Fibroblast of lung (primary cell): ENCODE measurements around the gene SUFU. TPM values are rescaled to one million over a fixed set of nuclear protein-coding genes. Genes with fewer than 3 reads are reported as not detected.

ENCODE experiments used
- DNase-seq, 2 donors: peaks; one replicate each; pipeline versions ENCODE4 v3.0.0 to v3.0.0-alpha.2; 2010; ENCODE audit warnings: low read depth in 2 of 2
- H2AFZ ChIP-seq: 2 replicates; pipeline ENCODE4 v1.5.1; 2012; ENCODE audit warnings: low read length, control low read depth, inconsistent platforms
- H3K27ac ChIP-seq: 2 replicates; pipeline ENCODE4 v1.5.1; 2011; ENCODE audit warnings: low read length, control low read depth; ENCODE audit not compliant: insufficient read depth
- H3K27me3 ChIP-seq: 2 replicates; pipeline ENCODE4 v1.5.1; 2011; ENCODE audit warnings: mild to moderate bottlenecking, low read length; ENCODE audit not compliant: control insufficient read depth, insufficient read depth
- H3K36me3 ChIP-seq: 2 replicates; pipeline ENCODE4 v1.5.1; 2011; ENCODE audit warnings: low read length; ENCODE audit not compliant: control insufficient read depth, insufficient read depth
- H3K4me1 ChIP-seq: 2 replicates; pipeline ENCODE4 v1.5.1; 2011; ENCODE audit warnings: low read length; ENCODE audit not compliant: control insufficient read depth, insufficient read depth; ENCODE audit errors: extremely low read depth
- H3K4me2 ChIP-seq: 2 replicates; pipeline ENCODE4 v1.5.1; 2011; ENCODE audit warnings: low read length, control low read depth; ENCODE audit not compliant: insufficient read depth; ENCODE audit errors: extremely low read depth
- H3K4me3 ChIP-seq, 4 experiments: fragments of 200-600 bp in 1 of 4; sonication (generic) in 1 of 4; replicated peaks in 1 of 4; 2 replicates each; pipeline ENCODE4 v1.5.1; 2011 to 2016; ENCODE audit warnings: low read length in 4 of 4, low read depth in 3 of 4, mild to moderate bottlenecking in 3 of 4, control low read depth in 2 of 4, inconsistent platforms in 1 of 4, mixed read lengths in 1 of 4; ENCODE audit not compliant: insufficient read depth in 1 of 4; ENCODE audit errors: control extremely low read depth in 1 of 4
- H3K79me2 ChIP-seq: 2 replicates; pipeline ENCODE4 v1.5.1; 2012; ENCODE audit warnings: mild to moderate bottlenecking, low read length, inconsistent platforms; ENCODE audit not compliant: control insufficient read depth, insufficient read depth
- H3K9ac ChIP-seq: 2 replicates; pipeline ENCODE4 v1.5.1; 2011; ENCODE audit warnings: mild to moderate bottlenecking, low read length, control low read depth; ENCODE audit not compliant: insufficient read depth
- H3K9me3 ChIP-seq: 2 replicates; pipeline ENCODE4 v1.5.1; 2012; ENCODE audit warnings: low read depth, low read length; ENCODE audit not compliant: control insufficient read depth, insufficient read depth
- H4K20me1 ChIP-seq: 2 replicates; pipeline ENCODE4 v1.5.1; 2011; ENCODE audit warnings: low read length; ENCODE audit not compliant: control insufficient read depth, insufficient read depth; ENCODE audit errors: extremely low read depth
- EZH2 ChIP-seq: IDR thresholded peaks from 2 replicates; pipeline ENCODE4 v1.5.1; 2012; ENCODE audit warnings: low read length, control low read depth, mild to moderate bottlenecking; ENCODE audit errors: missing control alignments
- polyA plus RNA-seq, 2 donors: library from polyadenylated mRNA; depleted of rRNA in 1 of 2; stranded (reverse) in 1 of 2; unstranded in 1 of 2; fragments of >200 nt; gene quantifications; 2 replicates each; pipeline ENCODE4 v1.2.1, GENCODE V29; 2011 to 2012; ENCODE audit warnings: missing spikeins in 1 of 2
- total RNA-seq: library from RNA; depleted of rRNA; stranded (reverse); fragments of >200 nt; gene quantifications from 2 replicates; pipeline ENCODE4 v1.2.1, GENCODE V29; 2014
- TF ChIP-seq, protein P1 (sequence below), 2 donors: IDR thresholded peaks in 1 of 2; conservative IDR thresholded peaks in 1 of 2; 1 replicate in 1 of 2; 2 replicates in 1 of 2; pipeline ENCODE4 v1.5.1; 2011 to 2012; ENCODE audit warnings: low read length in 2 of 2, control low read depth in 1 of 2, inconsistent platforms in 1 of 2, low read depth in 1 of 2, mild to moderate bottlenecking in 1 of 2

SUFU gene
- total and polyA plus RNA-seq, 2 donors (not counting 1 experiment from before 2014, with no cell fraction given): 4.3 to 5.6 TPM

DNA sequence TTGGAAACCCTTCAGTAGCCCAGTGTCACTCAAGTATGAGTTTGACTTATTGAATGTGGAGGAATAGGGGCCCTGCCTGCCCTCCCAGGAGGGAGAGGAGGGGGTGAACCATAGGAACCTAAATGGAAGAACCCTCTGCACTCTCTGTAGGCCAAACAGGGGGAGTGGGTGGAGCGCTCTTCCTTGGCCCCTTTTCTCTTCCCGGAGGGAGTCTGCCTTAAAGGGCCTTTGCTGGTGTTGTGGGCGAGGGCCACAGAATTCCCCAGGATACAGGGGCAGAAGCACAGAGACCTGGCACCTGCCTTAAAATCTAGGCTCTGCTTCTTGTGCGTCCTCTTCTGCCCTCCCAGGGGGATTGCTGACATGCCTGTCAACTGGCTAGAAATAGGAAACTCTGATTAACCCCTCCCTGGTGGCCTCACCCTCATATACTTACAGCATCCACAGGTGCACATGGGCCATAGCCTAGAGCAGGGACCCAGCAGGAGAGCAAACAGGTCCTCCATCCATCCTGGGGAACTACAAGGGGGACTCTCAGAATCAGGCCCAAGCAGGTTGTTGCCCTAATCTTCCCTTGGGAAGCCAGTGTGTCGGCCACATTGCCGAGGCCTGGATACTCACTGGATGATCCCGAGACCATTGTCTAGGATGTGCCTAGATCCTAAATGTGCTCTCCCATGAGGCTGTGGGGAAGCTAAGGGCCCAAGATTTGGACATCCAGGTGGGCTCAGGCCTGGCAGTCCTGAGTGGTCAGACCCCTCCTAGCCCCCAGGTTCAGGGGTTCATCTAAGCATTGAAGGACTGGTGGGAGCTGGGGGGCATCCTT, 143.9 kb downstream of the SUFU start:
- peak overlapping the region; percentile 94 for H3K27ac ChIP-seq
- H3K27me3 ChIP-seq: no peaks in the 10 kb centered on the region
- peaks cover 80% of the 10 kb centered on the region for H3K79me2 ChIP-seq
- H2AFZ ChIP-seq: no peak overlapping the region
- no peaks in the 10 kb centered on the region for H3K9me3 ChIP-seq
- peak overlapping the region; percentile 100 for H3K4me2 ChIP-seq
- TF ChIP-seq EZH2: no peak
- TF ChIP-seq, protein P1, sequence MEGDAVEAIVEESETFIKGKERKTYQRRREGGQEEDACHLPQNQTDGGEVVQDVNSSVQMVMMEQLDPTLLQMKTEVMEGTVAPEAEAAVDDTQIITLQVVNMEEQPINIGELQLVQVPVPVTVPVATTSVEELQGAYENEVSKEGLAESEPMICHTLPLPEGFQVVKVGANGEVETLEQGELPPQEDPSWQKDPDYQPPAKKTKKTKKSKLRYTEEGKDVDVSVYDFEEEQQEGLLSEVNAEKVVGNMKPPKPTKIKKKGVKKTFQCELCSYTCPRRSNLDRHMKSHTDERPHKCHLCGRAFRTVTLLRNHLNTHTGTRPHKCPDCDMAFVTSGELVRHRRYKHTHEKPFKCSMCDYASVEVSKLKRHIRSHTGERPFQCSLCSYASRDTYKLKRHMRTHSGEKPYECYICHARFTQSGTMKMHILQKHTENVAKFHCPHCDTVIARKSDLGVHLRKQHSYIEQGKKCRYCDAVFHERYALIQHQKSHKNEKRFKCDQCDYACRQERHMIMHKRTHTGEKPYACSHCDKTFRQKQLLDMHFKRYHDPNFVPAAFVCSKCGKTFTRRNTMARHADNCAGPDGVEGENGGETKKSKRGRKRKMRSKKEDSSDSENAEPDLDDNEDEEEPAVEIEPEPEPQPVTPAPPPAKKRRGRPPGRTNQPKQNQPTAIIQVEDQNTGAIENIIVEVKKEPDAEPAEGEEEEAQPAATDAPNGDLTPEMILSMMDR (conservative IDR thresholded peaks at IDR 0.05 in 1 of 2, IDR thresholded peaks at IDR 0.05 in 1 of 2; ENCODE audit: low read depth in 1 of 2, low read length in 2 of 2): no peak
- H4K20me1 ChIP-seq: peaks cover 2% of the 10 kb centered on the region
- H3K36me3 ChIP-seq: peaks cover 11% of the 10 kb centered on the region
- peak overlapping the region; percentile 81 to 98 (median 90) for H3K4me3 ChIP-seq
- H3K4me1 ChIP-seq: peaks cover 32% of the 10 kb centered on the region
- no peak overlapping the region for H3K9ac ChIP-seq
- DNase-seq: no peak

DNA sequence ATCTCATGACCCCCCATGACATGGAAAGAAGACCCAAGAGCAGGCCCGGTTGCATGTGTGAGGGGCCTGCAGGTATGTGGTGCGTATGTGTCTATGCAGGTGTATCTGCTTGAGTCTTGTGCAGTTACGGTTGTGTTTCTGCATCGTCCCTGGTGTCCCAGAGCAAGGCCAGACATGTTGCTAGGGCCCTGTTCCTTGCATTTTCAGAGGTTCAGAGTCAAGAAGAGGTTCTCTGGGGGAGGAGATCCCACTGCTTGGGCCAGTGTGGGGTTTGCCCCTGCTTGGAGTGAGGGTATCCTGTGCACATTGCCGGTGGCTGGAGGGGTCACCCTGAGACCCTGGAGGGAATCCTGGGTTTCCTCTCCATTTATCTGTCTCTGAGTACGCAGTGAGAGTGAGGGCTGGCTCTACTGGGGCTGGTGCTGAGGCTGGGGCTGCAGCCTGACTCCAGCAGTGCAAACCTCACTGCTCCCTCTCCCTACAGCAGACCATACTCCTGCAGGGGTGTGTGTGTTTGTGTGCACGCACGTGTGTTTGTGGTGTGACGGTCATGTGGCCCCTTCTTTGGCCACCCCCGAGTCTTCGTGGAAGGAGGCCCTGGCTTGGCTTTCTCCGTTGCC, 144.6 kb downstream of the SUFU start:
- peaks cover 14% of the 10 kb centered on the region for H3K36me3 ChIP-seq
- DNase-seq: no peak
- TF ChIP-seq, protein P1 (conservative IDR thresholded peaks at IDR 0.05 in 1 of 2, IDR thresholded peaks at IDR 0.05 in 1 of 2; ENCODE audit: low read depth in 1 of 2, low read length in 2 of 2): no peak
- TF ChIP-seq EZH2: no peak
- peaks cover 87% of the 10 kb centered on the region for H3K79me2 ChIP-seq
- H3K4me2 ChIP-seq: peak overlapping the region; percentile 100
- H3K27me3 ChIP-seq: no peaks in the 10 kb centered on the region
- H2AFZ ChIP-seq: no peak overlapping the region
- H3K9ac ChIP-seq: no peak overlapping the region
- H3K9me3 ChIP-seq: no peaks in the 10 kb centered on the region
- H3K4me3 ChIP-seq: peak overlapping the region; percentile 1 to 98 (median 89)
- peaks cover 2% of the 10 kb centered on the region for H4K20me1 ChIP-seq
- H3K27ac ChIP-seq: peak overlapping the region; percentile 94
- peaks cover 32% of the 10 kb centered on the region for H3K4me1 ChIP-seq
